ENCODE results near the gene GOLGA5.

DNA sequence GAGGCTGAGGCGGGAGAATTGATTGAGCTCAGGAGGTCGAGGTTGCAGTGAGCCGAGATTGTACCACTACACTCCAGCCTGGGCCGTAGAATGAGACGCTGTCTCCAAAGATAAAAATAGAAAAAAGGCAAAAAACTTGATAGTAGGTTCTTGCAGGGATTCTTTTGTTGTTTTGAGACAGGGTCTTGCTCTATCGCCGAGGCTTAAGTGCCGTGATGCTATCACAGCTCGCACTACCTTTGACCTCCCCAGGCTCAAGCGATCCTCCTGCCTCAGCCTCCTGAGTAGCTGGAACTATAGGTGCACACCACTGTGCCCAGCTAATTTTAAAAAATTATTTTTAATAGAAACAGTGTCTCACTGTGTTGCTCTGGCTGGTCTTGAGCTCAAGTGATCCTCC, 4.7 kb downstream of the GOLGA5 start:
- TF ChIP-seq, protein P1, sequence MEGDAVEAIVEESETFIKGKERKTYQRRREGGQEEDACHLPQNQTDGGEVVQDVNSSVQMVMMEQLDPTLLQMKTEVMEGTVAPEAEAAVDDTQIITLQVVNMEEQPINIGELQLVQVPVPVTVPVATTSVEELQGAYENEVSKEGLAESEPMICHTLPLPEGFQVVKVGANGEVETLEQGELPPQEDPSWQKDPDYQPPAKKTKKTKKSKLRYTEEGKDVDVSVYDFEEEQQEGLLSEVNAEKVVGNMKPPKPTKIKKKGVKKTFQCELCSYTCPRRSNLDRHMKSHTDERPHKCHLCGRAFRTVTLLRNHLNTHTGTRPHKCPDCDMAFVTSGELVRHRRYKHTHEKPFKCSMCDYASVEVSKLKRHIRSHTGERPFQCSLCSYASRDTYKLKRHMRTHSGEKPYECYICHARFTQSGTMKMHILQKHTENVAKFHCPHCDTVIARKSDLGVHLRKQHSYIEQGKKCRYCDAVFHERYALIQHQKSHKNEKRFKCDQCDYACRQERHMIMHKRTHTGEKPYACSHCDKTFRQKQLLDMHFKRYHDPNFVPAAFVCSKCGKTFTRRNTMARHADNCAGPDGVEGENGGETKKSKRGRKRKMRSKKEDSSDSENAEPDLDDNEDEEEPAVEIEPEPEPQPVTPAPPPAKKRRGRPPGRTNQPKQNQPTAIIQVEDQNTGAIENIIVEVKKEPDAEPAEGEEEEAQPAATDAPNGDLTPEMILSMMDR (IDR thresholded peaks at IDR 0.05), result no peak
- no peak for TF ChIP-seq POLR2A (IDR thresholded peaks at IDR 0.05)
